Measurements from ENCODE around the gene UGGT1. TPM values are rescaled to one million over a fixed set of nuclear protein-coding genes. Genes with fewer than 3 reads are reported as not detected.
A peak's percentile ranks its signal among the peaks of the same experiment; 100 is the strongest.

Gene UGGT1
- total RNA-seq, 2 donors from 2014 or later = 66.9 to 78.6 TPM

DNA sequence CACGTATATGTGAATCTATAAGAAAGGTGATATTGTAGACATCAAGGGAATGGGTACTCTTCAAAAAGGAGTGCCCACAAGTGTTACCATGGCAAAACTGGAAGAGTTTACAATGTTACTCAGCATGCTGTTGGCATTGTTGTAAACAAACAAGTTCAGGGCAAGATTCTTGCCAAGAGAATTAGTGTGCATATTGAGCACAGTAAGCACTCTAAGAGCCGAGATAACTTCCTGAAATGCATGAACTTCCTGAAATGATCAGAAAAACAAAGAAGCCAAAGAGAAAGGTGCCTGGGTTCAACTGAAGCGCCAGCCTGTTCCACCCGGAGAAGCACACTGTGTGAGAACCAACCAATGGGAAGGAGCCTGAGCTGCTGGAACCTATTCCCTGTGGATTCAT, 126.7 kb downstream of the UGGT1 start:
- Histone ChIP-seq H3K27me3 (ENCODE audit: control insufficient read depth, insufficient read depth, low read length, poor library complexity, severe bottlenecking) (no peaks in the 10 kb centered on the region), H3K4me3 (ENCODE audit: low read length) (no peak overlapping the region), H3K27ac (ENCODE audit: low read depth, low read length) (no peak overlapping the region), H3K36me3 (ENCODE audit: control insufficient read depth, insufficient read depth, low read length) (no peaks in the 10 kb centered on the region), H3K9ac (ENCODE audit: extremely low read depth, low read length, poor library complexity, severe bottlenecking) (no peak overlapping the region), H3K4me1 (ENCODE audit: control insufficient read depth, insufficient read depth, low read length) (peaks cover 5% of the 10 kb centered on the region), H3K9me3 (ENCODE audit: control insufficient read depth, low read length) (no peaks in the 10 kb centered on the region)
- H3K4me1 Mint-ChIP-seq = peaks cover 12% of the 10 kb centered on the region
- H3K27me3 Mint-ChIP-seq (ENCODE audit: insufficient read depth) = no peaks in the 10 kb centered on the region
- 93 to 97% methylated on average over 4 of the region's 4 CpGs for WGBS, 2 experiments (ENCODE audit: insufficient coverage in 1 of 2, insufficient read length in 1 of 2)
- no peak overlapping the region for H3K4me3 Mint-ChIP-seq
- DNase-seq = no peak
- H3K9me3 Mint-ChIP-seq = peaks cover 7% of the 10 kb centered on the region
- H3K27ac Mint-ChIP-seq = no peak overlapping the region
- TF ChIP-seq, protein P1, sequence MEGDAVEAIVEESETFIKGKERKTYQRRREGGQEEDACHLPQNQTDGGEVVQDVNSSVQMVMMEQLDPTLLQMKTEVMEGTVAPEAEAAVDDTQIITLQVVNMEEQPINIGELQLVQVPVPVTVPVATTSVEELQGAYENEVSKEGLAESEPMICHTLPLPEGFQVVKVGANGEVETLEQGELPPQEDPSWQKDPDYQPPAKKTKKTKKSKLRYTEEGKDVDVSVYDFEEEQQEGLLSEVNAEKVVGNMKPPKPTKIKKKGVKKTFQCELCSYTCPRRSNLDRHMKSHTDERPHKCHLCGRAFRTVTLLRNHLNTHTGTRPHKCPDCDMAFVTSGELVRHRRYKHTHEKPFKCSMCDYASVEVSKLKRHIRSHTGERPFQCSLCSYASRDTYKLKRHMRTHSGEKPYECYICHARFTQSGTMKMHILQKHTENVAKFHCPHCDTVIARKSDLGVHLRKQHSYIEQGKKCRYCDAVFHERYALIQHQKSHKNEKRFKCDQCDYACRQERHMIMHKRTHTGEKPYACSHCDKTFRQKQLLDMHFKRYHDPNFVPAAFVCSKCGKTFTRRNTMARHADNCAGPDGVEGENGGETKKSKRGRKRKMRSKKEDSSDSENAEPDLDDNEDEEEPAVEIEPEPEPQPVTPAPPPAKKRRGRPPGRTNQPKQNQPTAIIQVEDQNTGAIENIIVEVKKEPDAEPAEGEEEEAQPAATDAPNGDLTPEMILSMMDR (conservative IDR thresholded peaks at IDR 0.05) = no peak
- peaks cover 2% of the 10 kb centered on the region for H3K36me3 Mint-ChIP-seq (ENCODE audit: low read depth)

DNA sequence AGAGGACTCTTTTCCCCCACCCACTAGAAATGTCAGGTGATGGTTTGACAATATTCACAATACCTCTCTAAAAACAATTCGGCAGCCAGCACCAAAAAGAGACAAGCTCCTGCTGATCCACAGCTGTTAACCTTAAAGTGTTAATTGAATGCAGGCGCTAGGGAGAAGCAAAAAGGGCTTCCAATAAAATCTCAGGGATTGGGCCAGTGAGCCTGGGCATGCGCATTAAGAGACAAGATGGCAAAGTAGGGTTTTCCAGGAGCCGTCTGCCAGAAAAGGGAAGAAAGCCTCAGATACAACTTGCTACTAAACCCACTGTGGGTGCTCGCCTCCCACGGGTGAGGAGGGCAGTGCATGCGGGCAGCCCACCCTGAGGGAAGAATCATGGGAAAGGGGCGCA, 128.9 kb downstream of the UGGT1 start:
- no peaks in the 10 kb centered on the region for H3K36me3 ChIP-seq (ENCODE audit: control insufficient read depth, insufficient read depth, low read length)
- TF ChIP-seq, protein P1 (conservative IDR thresholded peaks at IDR 0.05) = no peak
- H3K27me3 Mint-ChIP-seq (ENCODE audit: insufficient read depth) = no peaks in the 10 kb centered on the region
- H3K27ac Mint-ChIP-seq = peak overlapping the region; percentile 44
- H3K36me3 Mint-ChIP-seq (ENCODE audit: low read depth) = peaks cover 2% of the 10 kb centered on the region
- 86 to 90% methylated on average over 5 to 8 of the region's 8 CpGs for WGBS, 2 experiments (ENCODE audit: insufficient coverage in 1 of 2, insufficient read length in 1 of 2)
- no peak overlapping the region for H3K4me3 Mint-ChIP-seq
- H3K27ac ChIP-seq (ENCODE audit: low read depth, low read length) = no peak overlapping the region
- no peak overlapping the region for H3K4me3 ChIP-seq (ENCODE audit: low read length)
- peaks cover 5% of the 10 kb centered on the region for H3K4me1 ChIP-seq (ENCODE audit: control insufficient read depth, insufficient read depth, low read length)
- peaks cover 7% of the 10 kb centered on the region for H3K9me3 Mint-ChIP-seq
- no peak overlapping the region for H3K9ac ChIP-seq (ENCODE audit: extremely low read depth, low read length, poor library complexity, severe bottlenecking)
- peaks cover 12% of the 10 kb centered on the region for H3K4me1 Mint-ChIP-seq
- peak; percentile 54 for DNase-seq
- no peaks in the 10 kb centered on the region for H3K27me3 ChIP-seq (ENCODE audit: control insufficient read depth, insufficient read depth, low read length, poor library complexity, severe bottlenecking)
- H3K9me3 ChIP-seq (ENCODE audit: control insufficient read depth, low read length) = no peaks in the 10 kb centered on the region

DNA sequence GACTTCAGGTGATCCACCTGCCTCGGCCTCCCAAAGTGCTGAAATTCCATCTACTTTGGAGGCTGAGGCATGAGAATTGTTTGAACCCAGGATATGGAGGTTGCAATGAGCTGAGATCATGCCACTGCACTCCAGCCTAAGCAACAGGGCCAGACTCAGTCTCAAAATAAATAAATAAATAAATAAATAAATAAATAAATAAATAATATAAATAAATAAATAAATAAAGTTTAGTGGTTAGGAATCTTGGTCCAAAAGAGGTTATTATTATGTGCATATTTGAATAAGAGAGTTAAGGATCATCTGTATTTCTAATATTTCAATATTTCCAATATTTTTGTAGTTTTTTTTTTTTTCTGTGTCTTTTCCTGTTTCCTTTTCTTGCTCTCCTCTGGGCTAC, 136.9 kb downstream of the UGGT1 start:
- Histone ChIP-seq H3K4me1 (ENCODE audit: control insufficient read depth, insufficient read depth, low read length) (no peaks in the 10 kb centered on the region), H3K9me3 (ENCODE audit: control insufficient read depth, low read length) (no peaks in the 10 kb centered on the region), H3K27me3 (ENCODE audit: control insufficient read depth, insufficient read depth, low read length, poor library complexity, severe bottlenecking) (no peaks in the 10 kb centered on the region), H3K9ac (ENCODE audit: extremely low read depth, low read length, poor library complexity, severe bottlenecking) (no peak overlapping the region), H3K4me3 (ENCODE audit: low read length) (no peak overlapping the region), H3K27ac (ENCODE audit: low read depth, low read length) (no peak overlapping the region), H3K36me3 (ENCODE audit: control insufficient read depth, insufficient read depth, low read length) (no peaks in the 10 kb centered on the region)
- Mint-ChIP-seq H3K9me3 (peaks cover 4% of the 10 kb centered on the region), H3K4me3 (no peak overlapping the region), H3K4me1 (no peaks in the 10 kb centered on the region), H3K36me3 (ENCODE audit: low read depth) (peaks cover 8% of the 10 kb centered on the region), H3K27ac (no peak overlapping the region), H3K27me3 (ENCODE audit: insufficient read depth) (peaks cover 2% of the 10 kb centered on the region)
- DNase-seq = no peak
- TF ChIP-seq, protein P1 (conservative IDR thresholded peaks at IDR 0.05) = no peak
- 83 to 93% methylated on average over 1 of the region's 1 CpG for whole genome bisulfite sequencing, 2 experiments (ENCODE audit: insufficient coverage in 1 of 2, insufficient read length in 1 of 2)

Measured in endodermal cell (in vitro differentiated cells).